HL-60/S4 (cell line): Measurements from ENCODE around the gene HERC6.
"Not testable (repeated sequence)": the region's sequence is repeated elsewhere in the genome, so short reads cannot be mapped to it uniquely, and the experiment has no call there.

Experiments used
- in situ Hi-C: fragments of 300-500 bp; cut with MboI; formaldehyde crosslinking; loops from 2 replicates; pipeline ENCODE4 v1.14.3; 2022; ENCODE audit warnings: low sequenced_read_pairs

HERC6 gene

GRCh38 chr4:88443486-88443885 is 64.8 kb downstream of the HERC6 start:
- in situ Hi-C loops, result no loop called here

- in situ Hi-C loops, result no loop called here
Observed at GRCh38 chr4:88445252-88445651, 66.6 kb downstream of the HERC6 start.

GRCh38 chr4:88446124-88446523 is 67.5 kb downstream of the HERC6 start:
- in situ Hi-C loops, result no loop called here

- in situ Hi-C loops, result no loop called here
Observed at GRCh38 chr4:88447371-88448095, 68.9 kb downstream of the HERC6 start.

GRCh38 chr4:88448211-88448765 is 69.6 kb downstream of the HERC6 start:
- in situ Hi-C loops, result not testable (repeated sequence)

- in situ Hi-C loops, result no loop called here
Observed at GRCh38 chr4:88448889-88449288, 70.2 kb downstream of the HERC6 start.

GRCh38 chr4:88449290-88449689 is 70.6 kb downstream of the HERC6 start:
- in situ Hi-C loops, result no loop called here

GRCh38 chr4:88451205-88451604 is 72.6 kb downstream of the HERC6 start:
- in situ Hi-C loops, result no loop called here

GRCh38 chr4:88452912-88453311 is 74.3 kb downstream of the HERC6 start:
- in situ Hi-C loops, result no loop called here

- in situ Hi-C loops, result no loop called here
Observed at GRCh38 chr4:88456670-88457306, 78.1 kb downstream of the HERC6 start, which contains the start of gene HERC5. Gene HERC5, plus strand, starts transcription at chr4:88457119. Its CDS starts 151 bp downstream, at chr4:88457270.

GRCh38 chr4:88457307-88458103 is 78.9 kb downstream of the HERC6 start:
- in situ Hi-C loops, result no loop called here

GRCh38 chr4:88458104-88458740 is 79.6 kb downstream of the HERC6 start:
- in situ Hi-C loops, result no loop called here

- in situ Hi-C loops, result no loop called here
Observed at GRCh38 chr4:88465653-88466192, 87.1 kb downstream of the HERC6 start.

GRCh38 chr4:88467392-88467791 is 88.7 kb downstream of the HERC6 start:
- in situ Hi-C loops, result no loop called here

- in situ Hi-C loops, result no loop called here
Observed at GRCh38 chr4:88477229-88477860, 98.7 kb downstream of the HERC6 start.

GRCh38 chr4:88478247-88478646 is 99.6 kb downstream of the HERC6 start:
- in situ Hi-C loops, result no loop called here

- in situ Hi-C loops, result no loop called here
Observed at GRCh38 chr4:88481537-88481936, 102.9 kb downstream of the HERC6 start.

GRCh38 chr4:88489100-88489761 is 110.6 kb downstream of the HERC6 start:
- in situ Hi-C loops, result no loop called here
